SK-N-MC (cell line): ENCODE data around the gene KLHDC3.
A peak's percentile ranks its signal among the peaks of the same experiment; 100 is the strongest.
"Not testable (repeated sequence)": the region's sequence is repeated elsewhere in the genome, so short reads cannot be mapped to it uniquely, and the experiment has no call there.

Source experiments
- DNase-seq: peaks from one replicate; pipeline ENCODE4 v3.0.0-alpha.2; 2011; ENCODE audit warnings: low read depth, low spot score
- H3K27ac ChIP-seq: fragments of 200-600 bp; sonication (generic); 2 replicates; pipeline ENCODE4 v1.5.1; 2016; ENCODE audit warnings: mixed run types
- H3K36me3 ChIP-seq: fragments of 200-600 bp; sonication (generic); 2 replicates; pipeline ENCODE4 v1.6.1; 2017; ENCODE audit warnings: antibody characterized with exemption, low read length, mixed read lengths; ENCODE audit not compliant: insufficient read depth
- H3K4me3 ChIP-seq: fragments of 200-600 bp; sonication (generic); 2 replicates; pipeline ENCODE4 v1.5.1; 2016
- H3K9ac ChIP-seq: fragments of 200-600 bp; sonication (generic); 2 replicates; pipeline ENCODE4 v1.8.0; 2017; ENCODE audit warnings: mixed run types, mixed read lengths; ENCODE audit not compliant: insufficient read length
- H3K9me3 ChIP-seq: fragments of 200-600 bp; sonication (generic); 2 replicates; pipeline ENCODE4 v1.6.1; 2017; ENCODE audit warnings: low read depth, mild to moderate bottlenecking, antibody characterized with exemption, low read length, moderate library complexity, mixed read lengths
- EZH2 ChIP-seq: fragments of 200-600 bp; sonication (generic); IDR thresholded peaks from one replicate; pipeline ENCODE4 v1.6.1; 2017; ENCODE audit warnings: antibody characterized with exemption
- FOXP2 ChIP-seq: optimal IDR thresholded peaks from 2 replicates; pipeline ENCODE3; 2011; ENCODE audit warnings: mild to moderate bottlenecking, moderate library complexity; ENCODE audit not compliant: insufficient read depth; ENCODE audit errors: extremely low read length, control extremely low read depth
- POLR2AphosphoS5 ChIP-seq: IDR thresholded peaks from 2 replicates; pipeline ENCODE4 v1.6.1; 2012; ENCODE audit warnings: mild to moderate bottlenecking, low read depth, low read length, borderline replicate concordance

Gene KLHDC3

GRCh38 chr6:43038727-43039126, 24.7 kb downstream of the KLHDC3 start:
- peaks cover 36% of the 10 kb centered on the region for H3K36me3 ChIP-seq
- DNase-seq = no peak
- H3K27ac ChIP-seq = no peak overlapping the region
- no peak overlapping the region for H3K9ac ChIP-seq
- no peaks in the 10 kb centered on the region for H3K9me3 ChIP-seq
- TF ChIP-seq FOXP2 (no peak), POLR2AphosphoS5 (no peak), EZH2 (no peak)
- H3K4me3 ChIP-seq = no peak overlapping the region

GRCh38 chr6:43040542-43041257, 26.7 kb downstream of the KLHDC3 start:
- DNase-seq = no peak
- no peak overlapping the region for H3K27ac ChIP-seq
- peaks cover 39% of the 10 kb centered on the region; the same call in 1 of the 2 replicates for H3K36me3 ChIP-seq
- no peaks in the 10 kb centered on the region for H3K9me3 ChIP-seq
- H3K4me3 ChIP-seq = no peak overlapping the region
- H3K9ac ChIP-seq = no peak overlapping the region
- TF ChIP-seq POLR2AphosphoS5 (no peak), FOXP2 (no peak), EZH2 (no peak)

- not testable (repeated sequence) for H3K9ac ChIP-seq, H3K27ac ChIP-seq, H3K9me3 ChIP-seq, H3K4me3 ChIP-seq, DNase-seq
- H3K36me3 ChIP-seq = peaks cover 39% of the 10 kb centered on the region; the same call in 1 of the 2 replicates
These were observed 27.4 kb downstream of the KLHDC3 start for GRCh38 chr6:43041475-43041874.

- no peak overlapping the region for H3K27ac ChIP-seq
- no peak overlapping the region for H3K4me3 ChIP-seq
- DNase-seq = no peak
- TF ChIP-seq FOXP2 (no peak), EZH2 (no peak)
- no peak overlapping the region for H3K9ac ChIP-seq
- peaks cover 39% of the 10 kb centered on the region; the same call in 1 of the 2 replicates for H3K36me3 ChIP-seq
- no peaks in the 10 kb centered on the region for H3K9me3 ChIP-seq
These were observed 29.3 kb downstream of the KLHDC3 start for GRCh38 chr6:43043310-43043709.

GRCh38 chr6:43045371-43045930, 31.4 kb downstream of the KLHDC3 start:
- H3K9me3 ChIP-seq = no peaks in the 10 kb centered on the region
- DNase-seq = no peak
- no peak overlapping the region for H3K4me3 ChIP-seq
- peaks cover 48% of the 10 kb centered on the region; the same call in 1 of the 2 replicates for H3K36me3 ChIP-seq
- TF ChIP-seq FOXP2 = no peak
- no peak for TF ChIP-seq POLR2AphosphoS5
- TF ChIP-seq EZH2 = no peak
- no peak overlapping the region for H3K9ac ChIP-seq
- no peak overlapping the region for H3K27ac ChIP-seq

- TF ChIP-seq POLR2AphosphoS5 (no peak), FOXP2 (no peak), EZH2 (no peak)
- Histone ChIP-seq H3K4me3 (no peak overlapping the region), H3K27ac (no peak overlapping the region), H3K9ac (no peak overlapping the region), H3K9me3 (no peaks in the 10 kb centered on the region), H3K36me3 (peaks cover 46% of the 10 kb centered on the region; the same call in 1 of the 2 replicates)
- no peak for DNase-seq
These were observed 33.9 kb downstream of the KLHDC3 start for GRCh38 chr6:43047998-43048397.

GRCh38 chr6:43050981-43051380, 36.9 kb downstream of the KLHDC3 start:
- no peak overlapping the region for H3K27ac ChIP-seq
- no peak for DNase-seq
- no peaks in the 10 kb centered on the region for H3K9me3 ChIP-seq
- H3K9ac ChIP-seq = no peak overlapping the region
- H3K36me3 ChIP-seq = peaks cover 42% of the 10 kb centered on the region; the same call in 1 of the 2 replicates
- TF ChIP-seq POLR2AphosphoS5 = no peak
- no peak for TF ChIP-seq EZH2
- TF ChIP-seq FOXP2 = no peak
- no peak overlapping the region for H3K4me3 ChIP-seq

- H3K36me3 ChIP-seq = peaks cover 37% of the 10 kb centered on the region; the same call in 1 of the 2 replicates
- no peak for DNase-seq
- H3K9ac ChIP-seq = peak overlapping the region; percentile 96
- peak overlapping the region; percentile 86 for H3K4me3 ChIP-seq
- 0 out of 2 replicates have a peak overlapping the region, but pooled peaks have one; percentile 28 for H3K27ac ChIP-seq
- H3K9me3 ChIP-seq = no peaks in the 10 kb centered on the region
- no peak for TF ChIP-seq FOXP2
- no peak for TF ChIP-seq EZH2
- TF ChIP-seq POLR2AphosphoS5 = no peak
These were observed 38.3 kb downstream of the KLHDC3 start for GRCh38 chr6:43052225-43052841.
